Stomach smooth muscle (tissue), 2 donors: ENCODE results near the gene FAM229A.

Experiments
- H3K27ac ChIP-seq: one replicate; pipeline ENCODE4 v1.7.0; 2013; ENCODE audit warnings: mild to moderate bottlenecking, low read length, inconsistent platforms
- H3K27me3 ChIP-seq, 2 donors: one replicate each; pipeline ENCODE4 v1.7.0; 2013; ENCODE audit warnings: low read length in 2 of 2; ENCODE audit not compliant: insufficient read depth in 2 of 2, control insufficient read depth in 1 of 2
- H3K36me3 ChIP-seq, 2 donors: one replicate each; pipeline ENCODE4 v1.7.0; 2013; ENCODE audit warnings: low read length in 2 of 2; ENCODE audit not compliant: control insufficient read depth in 2 of 2, insufficient read depth in 2 of 2
- H3K4me1 ChIP-seq: one replicate; pipeline ENCODE4 v1.7.0; 2013; ENCODE audit warnings: low read length; ENCODE audit not compliant: control insufficient read depth, insufficient read depth
- H3K4me3 ChIP-seq, 2 donors: one replicate each; pipeline ENCODE4 v1.7.0; 2013; ENCODE audit warnings: low read length in 2 of 2
- H3K9ac ChIP-seq, 2 donors: one replicate each; pipeline ENCODE4 v1.7.0; 2013; ENCODE audit warnings: low read length in 2 of 2, mild to moderate bottlenecking in 1 of 2
- H3K9me3 ChIP-seq, 2 donors: one replicate each; pipeline ENCODE4 v1.7.0; 2013; ENCODE audit warnings: low read length in 2 of 2; ENCODE audit not compliant: control insufficient read depth in 2 of 2
- donor health status: healthy.
- donor health status: Pancreatic carcinoma.

FAM229A gene

DNA sequence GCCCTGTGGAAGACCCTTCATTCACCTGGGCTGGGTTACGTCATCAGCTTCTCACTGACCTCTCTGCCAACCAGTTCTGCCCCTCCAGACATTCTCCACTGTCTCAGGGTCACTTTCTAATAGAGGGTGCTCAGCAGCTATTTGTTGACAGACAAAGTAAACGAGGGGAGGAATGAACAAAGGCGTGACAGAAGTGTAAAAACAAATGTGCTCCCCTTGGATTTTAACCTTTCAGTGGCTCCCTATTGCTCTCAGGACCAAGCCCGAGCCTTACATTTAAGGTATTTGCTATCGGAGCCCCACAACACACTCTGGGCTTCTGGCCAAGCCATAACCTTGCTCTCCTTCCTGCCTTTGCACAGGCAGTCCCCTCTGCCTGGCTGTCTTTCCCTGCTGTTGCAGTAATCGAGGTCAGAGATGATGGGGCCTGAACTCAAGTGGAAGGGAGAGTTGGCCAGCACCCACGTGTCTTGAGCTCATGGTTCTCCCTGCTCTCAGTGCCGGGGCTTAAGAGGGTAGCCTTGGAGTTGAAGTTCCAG is 16.9 kb downstream of the FAM229A start:
- Histone ChIP-seq H3K27ac (no peak overlapping the region), H3K9ac (no peak overlapping the region), H3K4me3 (no peak overlapping the region), H3K36me3 (no peaks in the 10 kb centered on the region), H3K27me3 (no peaks in the 10 kb centered on the region), H3K4me1 (no peaks in the 10 kb centered on the region), H3K9me3 (no peaks in the 10 kb centered on the region)

DNA sequence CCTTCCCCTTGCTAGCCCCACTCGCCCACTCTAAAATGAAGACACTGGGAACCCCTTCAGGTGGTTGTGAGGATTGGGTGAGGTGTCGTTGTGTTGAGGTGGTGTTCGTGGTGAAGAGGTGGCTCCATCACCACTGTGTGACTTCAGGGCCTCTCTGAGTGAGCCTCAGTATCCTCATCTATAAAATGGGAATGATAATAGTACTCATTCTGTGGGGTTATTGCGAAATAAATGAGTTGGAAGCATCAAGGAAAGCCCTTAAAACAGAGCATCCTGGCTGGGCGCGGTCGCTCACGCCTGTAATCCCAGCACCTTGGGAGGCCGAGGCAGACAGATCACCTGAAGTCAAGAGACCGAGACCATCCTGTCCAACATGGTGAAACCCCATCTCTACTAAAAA is 19.6 kb downstream of the FAM229A start:
- no peaks in the 10 kb centered on the region for H3K36me3 ChIP-seq
- no peaks in the 10 kb centered on the region for H3K27me3 ChIP-seq
- H3K9ac ChIP-seq = no peak overlapping the region
- H3K4me3 ChIP-seq = no peak overlapping the region
- H3K27ac ChIP-seq = no peak overlapping the region
- H3K9me3 ChIP-seq = no peaks in the 10 kb centered on the region
- H3K4me1 ChIP-seq = peaks cover 3% of the 10 kb centered on the region

DNA sequence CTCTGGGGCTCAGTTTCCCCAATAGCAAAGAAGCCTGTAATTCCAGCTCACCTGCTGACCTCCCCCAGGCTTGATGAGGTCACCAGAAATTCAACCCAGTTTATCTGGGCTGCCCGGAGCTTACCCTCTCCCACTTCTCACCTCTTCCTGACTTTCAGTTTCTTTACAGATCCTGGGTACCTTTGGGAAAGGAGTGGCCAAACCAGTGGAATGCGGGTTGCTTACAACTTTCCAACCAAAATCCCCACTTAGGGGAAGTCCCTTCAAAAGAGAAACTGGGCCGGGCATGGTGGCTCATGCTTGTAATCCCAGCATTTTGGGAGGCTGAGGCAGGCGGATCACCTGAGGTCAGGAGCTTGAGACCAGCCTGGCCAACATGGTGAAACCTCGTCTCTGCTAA is 20.3 kb downstream of the FAM229A start:
- no peaks in the 10 kb centered on the region for H3K9me3 ChIP-seq
- H3K27ac ChIP-seq = no peak overlapping the region
- no peak overlapping the region for H3K4me3 ChIP-seq
- H3K36me3 ChIP-seq = no peaks in the 10 kb centered on the region
- H3K4me1 ChIP-seq = peaks cover 6% of the 10 kb centered on the region
- H3K27me3 ChIP-seq = no peaks in the 10 kb centered on the region
- H3K9ac ChIP-seq = no peak overlapping the region

DNA sequence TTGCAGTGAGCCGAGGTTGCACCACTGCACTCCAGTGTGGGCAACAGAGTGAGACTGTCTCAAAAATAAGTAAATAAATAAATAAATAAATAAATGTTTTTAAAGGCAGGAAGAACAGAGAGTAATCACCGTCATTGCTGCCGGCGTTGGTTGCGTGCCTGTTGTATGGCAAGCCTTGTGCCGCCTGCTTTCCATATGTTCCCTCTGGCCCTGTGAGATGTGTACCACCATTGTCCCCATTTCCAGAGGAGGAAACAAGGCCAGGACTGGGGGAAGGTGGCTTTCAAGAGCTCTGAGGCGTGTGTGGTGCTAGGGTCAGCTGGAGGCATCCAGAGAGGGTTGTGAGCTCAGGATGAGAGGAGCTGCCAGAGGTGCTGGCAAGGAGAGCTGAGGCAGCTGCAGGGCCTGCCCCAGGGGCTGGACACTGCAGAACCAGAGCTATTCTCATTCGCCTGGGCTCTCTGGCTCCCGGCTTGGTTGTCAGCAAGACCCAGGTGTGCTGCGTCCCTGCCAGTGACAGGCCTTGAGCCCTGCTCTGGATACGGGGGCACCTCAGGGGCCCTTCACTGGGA is 21.0 kb downstream of the FAM229A start:
- Histone ChIP-seq H3K27me3 (no peaks in the 10 kb centered on the region), H3K4me3 (no peak overlapping the region), H3K36me3 (no peaks in the 10 kb centered on the region), H3K9me3 (no peaks in the 10 kb centered on the region), H3K27ac (no peak overlapping the region), H3K9ac (no peak overlapping the region), H3K4me1 (peaks cover 10% of the 10 kb centered on the region)

DNA sequence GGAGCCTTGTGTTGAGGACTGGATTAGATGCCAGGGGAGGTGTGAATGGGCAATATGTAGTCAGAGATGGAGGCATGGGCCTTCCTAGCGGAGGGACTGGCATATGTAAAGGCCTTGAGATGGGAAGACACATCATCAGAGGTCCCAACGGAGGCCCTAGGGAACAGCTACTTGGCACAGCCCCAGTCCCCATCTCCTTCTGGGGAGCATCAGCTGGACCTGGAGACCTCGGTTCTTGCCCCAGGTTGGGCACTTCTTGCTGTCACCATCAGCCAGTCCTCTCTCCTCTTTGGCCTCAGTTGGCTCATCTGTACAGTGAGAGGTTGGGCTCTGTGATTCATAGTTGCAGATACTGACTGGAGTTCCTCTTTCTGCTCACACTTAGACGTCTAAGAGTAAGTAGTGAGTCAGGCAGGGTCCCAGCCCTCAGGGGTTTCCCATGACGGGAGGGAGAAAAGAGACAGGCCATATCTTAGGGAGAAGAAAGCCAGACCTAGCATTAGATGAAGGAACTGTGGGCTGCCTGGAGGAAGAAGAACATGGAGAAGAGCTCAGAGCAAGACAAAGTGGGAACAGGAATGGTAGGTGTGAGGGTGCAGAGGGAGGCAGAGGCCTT is 22.8 kb downstream of the FAM229A start:
- H3K9me3 ChIP-seq = no peaks in the 10 kb centered on the region
- H3K27ac ChIP-seq = no peak overlapping the region
- no peaks in the 10 kb centered on the region for H3K36me3 ChIP-seq
- H3K4me1 ChIP-seq = peaks cover 18% of the 10 kb centered on the region
- H3K4me3 ChIP-seq = no peak overlapping the region
- no peak overlapping the region for H3K9ac ChIP-seq
- H3K27me3 ChIP-seq = no peaks in the 10 kb centered on the region

DNA sequence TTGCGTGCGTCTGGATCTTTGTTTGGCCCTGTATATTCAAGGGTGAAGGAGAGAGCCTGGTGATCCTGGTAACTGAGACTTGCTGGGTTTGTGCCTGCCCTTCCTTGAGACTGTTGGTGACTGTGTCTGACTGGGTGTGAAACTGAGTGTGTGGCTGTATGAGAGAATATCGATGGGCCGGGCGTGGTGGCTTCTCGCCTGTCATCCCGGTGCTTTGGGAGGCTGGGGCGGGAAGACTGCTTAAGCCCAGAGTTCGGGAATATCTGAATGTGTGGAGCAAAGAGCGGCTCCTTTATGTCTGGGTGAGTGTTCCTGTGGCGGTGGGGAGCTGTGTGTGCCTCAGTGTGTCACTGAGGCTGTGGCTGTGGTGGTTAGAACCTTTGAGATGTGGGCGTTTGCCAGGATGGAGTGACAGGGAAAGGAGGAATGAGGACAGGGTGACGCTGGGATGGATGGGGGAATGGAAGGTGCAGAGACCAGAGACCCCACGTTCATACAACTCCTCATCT is 23.6 kb downstream of the FAM229A start:
- Histone ChIP-seq H3K27ac (no peak overlapping the region), H3K4me3 (no peak overlapping the region), H3K36me3 (no peaks in the 10 kb centered on the region), H3K9me3 (no peaks in the 10 kb centered on the region), H3K27me3 (no peaks in the 10 kb centered on the region), H3K9ac (no peak overlapping the region), H3K4me1 (peaks cover 18% of the 10 kb centered on the region)

DNA sequence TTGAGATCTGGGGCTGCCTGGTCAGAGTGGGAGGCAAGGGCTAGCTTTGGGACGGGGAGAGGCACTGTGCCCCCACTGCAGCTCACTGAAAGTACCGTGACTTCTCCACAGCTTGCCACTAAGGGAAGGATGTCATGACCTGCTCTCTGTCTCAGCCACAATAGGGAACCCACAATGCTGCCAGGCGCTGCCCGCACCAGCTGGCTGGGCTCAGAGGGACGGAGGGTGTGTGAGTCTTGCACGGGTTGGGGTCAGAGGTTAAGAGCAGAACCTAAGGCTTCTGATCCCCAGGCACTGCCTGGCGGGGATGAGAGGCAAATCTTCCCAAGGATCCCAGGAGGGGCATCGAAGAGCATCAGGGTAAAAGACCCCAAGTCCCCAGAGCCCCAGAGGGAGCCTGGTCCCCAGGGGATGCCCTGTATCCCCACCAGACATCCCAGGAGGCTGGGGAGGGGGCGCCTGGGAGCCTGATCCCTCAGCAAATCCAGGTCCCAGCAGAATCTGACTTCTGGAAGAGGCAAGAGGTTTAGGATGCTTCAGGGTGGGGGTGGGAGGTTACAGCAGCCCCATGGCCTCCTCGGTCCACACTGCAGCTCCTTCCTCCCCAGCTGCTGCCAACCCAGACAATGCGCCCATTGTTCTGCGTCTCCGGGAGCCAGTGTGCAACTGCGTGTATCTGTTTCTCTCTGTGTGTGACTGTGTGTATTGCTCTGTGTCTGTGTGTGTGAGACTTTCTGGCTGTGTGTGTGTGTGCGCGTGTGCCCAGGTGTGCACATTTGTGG is 24.2 kb downstream of the FAM229A start:
- no peaks in the 10 kb centered on the region for H3K27me3 ChIP-seq
- H3K27ac ChIP-seq = no peak overlapping the region
- no peak overlapping the region for H3K9ac ChIP-seq
- H3K4me3 ChIP-seq = no peak overlapping the region
- peaks cover 0 to 2% of the 10 kb centered on the region in 2 donors for H3K36me3 ChIP-seq
- H3K4me1 ChIP-seq = peaks cover 18% of the 10 kb centered on the region
- H3K9me3 ChIP-seq = no peaks in the 10 kb centered on the region

DNA sequence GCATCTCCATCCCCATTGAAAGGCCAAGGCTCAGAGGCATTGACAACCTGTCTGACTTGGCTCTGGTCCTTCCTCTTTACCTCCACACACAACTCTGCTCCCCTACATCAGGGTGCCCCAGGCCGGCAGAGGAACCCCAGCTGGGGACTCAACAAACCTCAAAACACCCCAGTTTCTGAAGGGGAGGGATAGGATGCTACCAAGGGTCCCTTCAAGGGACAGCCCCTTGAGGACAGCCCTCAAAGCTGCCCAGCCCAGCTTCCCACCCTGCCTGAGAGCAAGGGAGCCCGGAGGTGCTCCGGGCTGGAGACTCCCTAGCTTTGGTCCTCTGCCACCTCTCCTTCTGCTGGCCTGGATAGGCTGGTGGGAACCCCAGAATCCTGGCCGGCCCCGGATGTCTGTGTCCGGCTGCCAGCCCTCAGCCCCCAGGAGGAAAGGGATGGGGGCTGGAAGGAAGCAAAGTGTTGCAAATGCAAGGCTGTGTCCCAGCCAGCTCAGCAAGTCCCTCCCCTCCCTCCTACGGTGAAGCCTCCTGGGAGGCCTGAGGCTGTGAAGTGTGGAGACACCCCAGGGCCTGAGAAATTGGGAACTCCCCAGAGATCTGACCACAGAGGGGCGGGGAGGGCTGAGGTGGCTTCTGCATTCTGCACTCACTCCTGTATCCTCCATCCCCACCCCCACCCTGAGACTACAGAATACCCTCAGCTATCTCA is 25.2 kb downstream of the FAM229A start:
- no peak overlapping the region for H3K9ac ChIP-seq
- H3K27ac ChIP-seq = no peak overlapping the region
- H3K9me3 ChIP-seq = no peaks in the 10 kb centered on the region
- peaks cover 21% of the 10 kb centered on the region for H3K4me1 ChIP-seq
- peaks cover 0 to 8% of the 10 kb centered on the region in 2 donors for H3K36me3 ChIP-seq
- H3K27me3 ChIP-seq = no peaks in the 10 kb centered on the region
- no peak overlapping the region for H3K4me3 ChIP-seq

DNA sequence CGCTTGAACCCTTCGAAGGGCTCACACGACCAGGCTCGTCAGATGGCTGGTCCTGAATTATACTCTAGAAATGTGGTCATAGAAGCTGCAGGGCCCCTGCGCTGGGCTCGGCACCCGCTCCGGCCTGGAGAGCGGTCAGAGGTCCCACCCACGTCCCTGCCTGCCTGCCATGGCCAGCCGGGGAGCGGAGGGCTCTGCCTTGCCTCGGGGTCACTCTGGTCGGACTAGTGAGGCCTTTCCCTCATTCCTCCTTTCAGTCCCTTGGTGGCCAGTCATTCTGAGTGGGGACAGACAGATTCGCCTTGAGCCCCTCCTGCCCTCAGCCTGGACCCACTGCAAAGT is 25.7 kb downstream of the FAM229A start:
- H3K27me3 ChIP-seq = no peaks in the 10 kb centered on the region
- H3K4me1 ChIP-seq = peaks cover 21% of the 10 kb centered on the region
- H3K27ac ChIP-seq = no peak overlapping the region
- peaks cover 4 to 13% of the 10 kb centered on the region in 2 donors for H3K36me3 ChIP-seq
- H3K9ac ChIP-seq = no peak overlapping the region
- no peaks in the 10 kb centered on the region for H3K9me3 ChIP-seq
- H3K4me3 ChIP-seq = peak overlapping the region in 1 of 2 donors; percentile 70

DNA sequence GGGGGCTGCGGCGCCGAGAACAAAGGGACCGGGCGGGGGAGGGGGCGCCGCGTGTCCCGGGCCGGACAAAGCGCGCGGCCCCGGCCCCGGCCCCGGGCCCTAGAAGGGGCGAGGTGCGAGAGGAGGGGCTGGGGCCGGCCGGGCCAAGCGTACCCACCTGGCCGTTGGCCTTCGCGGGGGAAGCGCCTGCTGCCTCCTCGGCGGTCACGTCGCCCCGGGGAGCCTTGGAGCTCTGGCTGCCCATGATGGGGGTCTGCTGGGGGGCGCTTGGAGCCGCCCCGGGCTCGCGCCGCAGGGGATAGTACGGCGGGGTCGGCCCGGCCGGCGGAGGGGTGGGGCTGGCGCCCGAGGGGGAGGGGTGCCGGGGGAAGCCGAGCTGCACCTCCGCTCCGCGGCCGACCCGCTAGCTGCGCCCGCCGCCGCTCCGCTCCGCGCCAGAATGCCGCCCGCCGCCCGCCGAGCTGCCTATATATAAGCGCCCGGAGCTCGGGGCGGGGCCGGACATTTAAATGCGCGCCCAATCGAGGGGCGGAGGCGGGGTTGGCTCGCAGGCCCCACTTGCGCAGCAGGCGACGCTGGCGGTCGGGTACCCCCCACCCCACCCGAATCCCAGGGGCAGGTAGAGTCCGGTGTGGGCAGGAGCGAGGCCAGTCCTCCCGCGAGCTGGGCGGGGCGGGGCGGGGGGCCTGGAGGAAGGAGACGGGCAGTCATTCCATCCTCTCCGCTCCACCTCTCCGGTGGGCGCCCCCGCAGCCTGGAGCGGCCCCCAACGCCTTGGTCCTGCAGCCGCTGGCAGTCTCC is 26.3 kb downstream of the FAM229A start, which contains the start of gene MARCKSL1:
Gene MARCKSL1 (minus strand): TSS at position 444 of the 801 bp plus-strand sequence. CDS start 200 bp downstream, at position 244.
- Histone ChIP-seq H3K9ac (peak within 1 kb of the TSS in 1 of 2 donors; percentile 45), H3K36me3 (peaks cover 9 to 18% of the 10 kb centered on the region in 2 donors), H3K4me1 (peaks cover 21% of the 10 kb centered on the region), H3K27ac (no peak within 1 kb of the TSS), H3K9me3 (no peaks in the 10 kb centered on the region), H3K27me3 (no peaks in the 10 kb centered on the region), H3K4me3 (peak within 1 kb of the TSS; percentile 43 to 70)
